K562 (cell line): Measurements from ENCODE around the gene XBP1. TPM values are rescaled to one million over a fixed set of nuclear protein-coding genes. Genes with fewer than 3 reads are reported as not detected.
A peak's percentile ranks its signal among the peaks of the same experiment; 100 is the strongest.

Experiments
- ARID2 ChIP-seq: fragments of 450-650 bp; IDR thresholded peaks from 2 replicates; pipeline ENCODE4 v1.6.1; 2017; ENCODE audit warnings: antibody characterized with exemption, mild to moderate bottlenecking
- CBFB ChIP-seq: sonication (generic); formaldehyde crosslinking; IDR thresholded peaks from 2 replicates; pipeline ENCODE4 v1.4.0; 2020; ENCODE audit warnings: mild to moderate bottlenecking, missing genetic modification reagents
- ELK1 ChIP-seq: sonication (generic); formaldehyde crosslinking; IDR thresholded peaks from 2 replicates; pipeline ENCODE4 v1.8.1; 2022; ENCODE audit warnings: missing genetic modification reagents
- ERF ChIP-seq: fragments of 450-650 bp; formaldehyde crosslinking; IDR thresholded peaks from 2 replicates; pipeline ENCODE4 v1.4.0; 2020; ENCODE audit warnings: mild to moderate bottlenecking, mixed read lengths
- FOXA3 ChIP-seq, 2 experiments: fragments of 450-650 bp in 1 of 2; sonication (generic) in 1 of 2; formaldehyde crosslinking; IDR thresholded peaks in 1 of 2; conservative IDR thresholded peaks in 1 of 2; 2 replicates each; pipeline versions ENCODE4 v1.4.0 to v1.8.0; 2020 to 2022; ENCODE audit warnings: mild to moderate bottlenecking in 2 of 2, missing genetic modification reagents in 1 of 2
- FUS ChIP-seq: fragments of 200-400 bp; formaldehyde crosslinking; optimal IDR thresholded peaks from 2 replicates; pipeline ENCODE3; 2017; ENCODE audit warnings: low read depth, low read length
- GTF2F1 ChIP-seq: IDR thresholded peaks from 2 replicates; pipeline ENCODE4 v1.6.1; 2011; ENCODE audit warnings: low read depth, low read length, improper control_type of control experiment
- HDAC2 ChIP-seq: fragments of 450-650 bp; IDR thresholded peaks from 2 replicates; pipeline ENCODE4 v1.6.1; 2016; ENCODE audit warnings: mild to moderate bottlenecking
- HLTF ChIP-seq: fragments of 450-650 bp; IDR thresholded peaks from 2 replicates; pipeline ENCODE4 v1.6.1; 2016
- JUNB ChIP-seq: fragments of 450-650 bp; formaldehyde crosslinking; conservative IDR thresholded peaks from 2 replicates; pipeline ENCODE4 v1.4.0; 2020; ENCODE audit warnings: mild to moderate bottlenecking
- KLF16 ChIP-seq: IDR thresholded peaks from 2 replicates; pipeline ENCODE4 v1.6.1; 2016; ENCODE audit warnings: antibody characterized with exemption
- MLLT1 ChIP-seq, 2 experiments: fragments of 450-650 bp; IDR thresholded peaks; 2 replicates each; pipeline ENCODE4 v1.6.1; 2016
- RAD21 ChIP-seq, 2 experiments: fragments of 250-450 bp in 1 of 2; fragments of 450-650 bp in 1 of 2; sonication (Bioruptor Pico) in 1 of 2; formaldehyde crosslinking in 1 of 2; IDR thresholded peaks in 1 of 2; conservative IDR thresholded peaks in 1 of 2; 2 replicates each; pipeline versions ENCODE4 v1.4.0 to v1.8.0; 2020 to 2022; ENCODE audit warnings: mild to moderate bottlenecking in 2 of 2, moderate library complexity in 1 of 2
- SMAD1 ChIP-seq: fragments of 150-350 bp; IDR thresholded peaks from 2 replicates; pipeline ENCODE4 v1.6.1; 2014; ENCODE audit warnings: low read length, low read depth; ENCODE audit not compliant: partially characterized antibody
- SMAD4 ChIP-seq: fragments of 250-450 bp; sonication (Bioruptor Pico); conservative IDR thresholded peaks from 2 replicates; pipeline ENCODE4 v1.8.0; 2021; ENCODE audit warnings: inconsistent platforms, mild to moderate bottlenecking, moderate library complexity
- SMC3 ChIP-seq: conservative IDR thresholded peaks from 2 replicates; pipeline ENCODE4 v1.6.1; 2011; ENCODE audit warnings: low read depth, low read length, improper control_type of control experiment; ENCODE audit not compliant: insufficient read depth
- TBP ChIP-seq: optimal IDR thresholded peaks from 2 replicates; pipeline ENCODE3; 2011; ENCODE audit warnings: low read depth, low read length, improper control_type of control experiment
- ZBTB26 ChIP-seq: fragments of 450-650 bp; formaldehyde crosslinking; IDR thresholded peaks from 2 replicates; pipeline ENCODE4 v1.4.0; 2022; ENCODE audit warnings: missing genetic modification characterization
- ZBTB43 ChIP-seq: sonication (generic); formaldehyde crosslinking; IDR thresholded peaks from 2 replicates; pipeline ENCODE4 v1.8.0; 2023; ENCODE audit warnings: mild to moderate bottlenecking, missing genetic modification reagents
- ZKSCAN8 ChIP-seq: fragments of 200-800 bp; sonication (Bioruptor generic); IDR thresholded peaks from 2 replicates; pipeline ENCODE4 v1.6.1; 2016; ENCODE audit warnings: missing genetic modification characterization, missing compliant biosample characterization
- ZNF121 ChIP-seq: sonication (generic); formaldehyde crosslinking; conservative IDR thresholded peaks from 2 replicates; pipeline ENCODE4 v1.8.0; 2022; ENCODE audit warnings: missing genetic modification reagents
- ZNF124 ChIP-seq: sonication (generic); formaldehyde crosslinking; IDR thresholded peaks from 2 replicates; pipeline ENCODE4 v1.8.1; 2022; ENCODE audit warnings: missing genetic modification reagents
- ZNF436 ChIP-seq: fragments of 250-450, 450-650 bp; sonication (Bioruptor Pico); formaldehyde crosslinking; IDR thresholded peaks from 2 replicates; pipeline ENCODE4 v1.7.0; 2020; ENCODE audit warnings: mild to moderate bottlenecking
- polyA plus RNA-seq, 8 experiments: library from polyadenylated mRNA; depleted of rRNA in 4 of 8; stranded (reverse) in 5 of 8; unstranded in 3 of 8; fragments of >200 nt; fragmentation: Nextera tagmentation in 2 of 8; fragmentation: Illumina TruSeq in 1 of 8; extraction: Ambion mirVana in 2 of 8; extraction: Trizol in 1 of 8; gene quantifications; 2 replicates each; pipeline versions ENCODE4 v1.2.1 to v1.2.3, GENCODE V29; 2011 to 2014; ENCODE audit warnings: inconsistent platforms in 1 of 8, missing spikeins in 1 of 8
- total RNA-seq, 7 experiments: library from RNA; depleted of rRNA in 6 of 7; stranded (reverse); fragments of >200 nt in 6 of 7; fragmentation: Illumina TruSeq in 2 of 7; extraction: Trizol in 2 of 7; gene quantifications; 2 replicates each; pipeline versions ENCODE4 v1.2.1 to v1.2.3, GENCODE V29; 2011 to 2021; ENCODE audit warnings: low replicate concordance in 1 of 7

XBP1 gene
- total and polyA plus RNA-seq, 9 of the 15 experiments (the other 6 are each of a cell fraction or from before 2014, with no cell fraction given) = 25.0 to 218 (median 94.6) TPM

GRCh38 chr22:28829358-28830181 lies 29.2 kb upstream of the XBP1 start (continued):
- TF ChIP-seq ZBTB43 (CRISPR knock-in tag) (no peak), ZBTB26 (CRISPR knock-in tag) (no peak), MLLT1 (IDR thresholded peaks at IDR 0.05) (peak in 1 of 2 experiments; percentile 60; a peak in 1 of 4 replicates), TBP (no peak), RAD21 (CRISPR knock-in tag; conservative IDR thresholded peaks at IDR 0.05 in 1 of 2, IDR thresholded peaks at IDR 0.05 in 1 of 2) (peak; percentile 89 to 94), HLTF (no peak), ERF (CRISPR knock-in tag) (no peak), SMC3 (peak; percentile 92), ZNF436 (CRISPR knock-in tag) (no peak), SMAD4 (no peak), SMAD1 (no peak), ZNF124 (no peak), JUNB (no peak), ELK1 (CRISPR knock-in tag) (no peak), CBFB (no peak), FUS (no peak), GTF2F1 (no peak), FOXA3 (CRISPR knock-in tag; conservative IDR thresholded peaks at IDR 0.05 in 1 of 2, IDR thresholded peaks at IDR 0.05 in 1 of 2) (no peak), ARID2 (peak; percentile 78; the same call in 1 of the 2 replicates), HDAC2 (no peak), ZKSCAN8 (no peak), KLF16 (0 out of 2 replicates have a peak, but pooled peaks have one; percentile 44), ZNF121 (CRISPR knock-in tag) (no peak)
